Measurements from ENCODE around the gene SRPK3. TPM values are rescaled to one million over a fixed set of nuclear protein-coding genes. Genes with fewer than 3 reads are reported as not detected.

Gene SRPK3
- total RNA-seq (2021; fragmentation: NEBNext Ultra II Directional; extraction: Animal tissue kit (Norgen Biotek cat#: 25700)), result under 1 TPM; 0.14 to 0.51 (median 0.27) TPM
- long read RNA-seq, result 0 reads

GRCh38 chrX:153780678-153781427, at the start of gene SRPK3:
Gene SRPK3, plus strand, starts transcription at chrX:153781041. Its CDS starts 46 bp downstream, at chrX:153781087.
- TF ChIP-seq CTCF (IDR thresholded peaks at IDR 0.05), result no peak
- DNase-seq, result no peak
- Mint-ChIP-seq H3K4me3 (no peak within 1 kb of the TSS), H3K9me3 (no peaks in the 10 kb centered on the region), H3K27me3 (ENCODE audit: insufficient read depth) (peaks cover 4% of the 10 kb centered on the region), H3K36me3 (ENCODE audit: low read depth) (no peaks in the 10 kb centered on the region), H3K27ac (peak within 1 kb of the TSS; percentile 24; the same call in 1 of the 2 replicates), H3K4me1 (ENCODE audit: low read depth) (peaks cover 7% of the 10 kb centered on the region)

GRCh38 chrX:153731117-153731844, 49.6 kb upstream of the SRPK3 start:
- no peaks in the 10 kb centered on the region; the same call in 1 of the 2 replicates for H3K27me3 Mint-ChIP-seq (ENCODE audit: insufficient read depth)
- H3K9me3 Mint-ChIP-seq, result peaks cover 7% of the 10 kb centered on the region; the same call in 1 of the 2 replicates
- no peak for DNase-seq
- H3K4me3 Mint-ChIP-seq, result no peak overlapping the region
- peaks cover 18% of the 10 kb centered on the region for H3K36me3 Mint-ChIP-seq (ENCODE audit: low read depth)
- H3K4me1 Mint-ChIP-seq (ENCODE audit: low read depth), result peaks cover 25% of the 10 kb centered on the region
- TF ChIP-seq CTCF (IDR thresholded peaks at IDR 0.05), result no peak
- no peak overlapping the region for H3K27ac Mint-ChIP-seq

GRCh38 chrX:153731845-153732215, 49.0 kb upstream of the SRPK3 start:
- DNase-seq, result no peak
- Mint-ChIP-seq H3K27ac (peak overlapping the region; percentile 66; the same call in 1 of the 2 replicates), H3K27me3 (ENCODE audit: insufficient read depth) (no peaks in the 10 kb centered on the region; the same call in 1 of the 2 replicates), H3K4me1 (ENCODE audit: low read depth) (peaks cover 24% of the 10 kb centered on the region), H3K9me3 (peaks cover 7% of the 10 kb centered on the region; the same call in 1 of the 2 replicates), H3K4me3 (no peak overlapping the region), H3K36me3 (ENCODE audit: low read depth) (peaks cover 18% of the 10 kb centered on the region)
- no peak for TF ChIP-seq CTCF (IDR thresholded peaks at IDR 0.05)

- H3K4me1 Mint-ChIP-seq (ENCODE audit: low read depth), result peaks cover 19% of the 10 kb centered on the region
- no peak overlapping the region for H3K4me3 Mint-ChIP-seq
- TF ChIP-seq CTCF (IDR thresholded peaks at IDR 0.05), result no peak
- peak overlapping the region; percentile 66; the same call in 1 of the 2 replicates for H3K27ac Mint-ChIP-seq
- no peaks in the 10 kb centered on the region; the same call in 1 of the 2 replicates for H3K27me3 Mint-ChIP-seq (ENCODE audit: insufficient read depth)
- peaks cover 18% of the 10 kb centered on the region for H3K36me3 Mint-ChIP-seq (ENCODE audit: low read depth)
- peaks cover 7% of the 10 kb centered on the region; the same call in 1 of the 2 replicates for H3K9me3 Mint-ChIP-seq
- DNase-seq, result no peak
Measured at GRCh38 chrX:153732401-153732800, 48.4 kb upstream of the SRPK3 start.

GRCh38 chrX:153733651-153734240, 47.1 kb upstream of the SRPK3 start:
- Mint-ChIP-seq H3K9me3 (peaks cover 7% of the 10 kb centered on the region; the same call in 1 of the 2 replicates), H3K4me3 (no peak overlapping the region), H3K27ac (no peak overlapping the region), H3K27me3 (ENCODE audit: insufficient read depth) (no peaks in the 10 kb centered on the region; the same call in 1 of the 2 replicates), H3K36me3 (ENCODE audit: low read depth) (peaks cover 18% of the 10 kb centered on the region), H3K4me1 (ENCODE audit: low read depth) (peaks cover 14% of the 10 kb centered on the region)
- TF ChIP-seq CTCF (IDR thresholded peaks at IDR 0.05), result no peak
- no peak for DNase-seq
